Astrocyte (in vitro differentiated cells and primary cell): ENCODE data around the gene AP4S1. TPM values are rescaled to one million over a fixed set of nuclear protein-coding genes. Genes with fewer than 3 reads are reported as not detected.

Experiments used
- DNase-seq: peaks from one replicate; pipeline ENCODE4 v3.0.0-alpha.2; 2010; ENCODE audit warnings: low read depth
- FAIRE-seq: peaks from 2 replicates; lab custom pipeline; 2011; peaks lifted over from hg19 to GRCh38; lab: Jason Lieb, UNC
- H2AFZ ChIP-seq: 2 replicates; pipeline ENCODE4 v1.6.0; 2012; ENCODE audit warnings: low read depth, low read length, inconsistent platforms
- H3K27ac ChIP-seq: 2 replicates; pipeline ENCODE4 v1.5.1; 2011; ENCODE audit warnings: low read depth, low read length, inconsistent platforms
- H3K27me3 ChIP-seq: 2 replicates; pipeline ENCODE4 v1.6.0; 2011; ENCODE audit warnings: low read length, inconsistent platforms; ENCODE audit not compliant: insufficient read depth
- H3K36me3 ChIP-seq: 2 replicates; pipeline ENCODE4 v1.5.1; 2011; ENCODE audit warnings: low read length, inconsistent platforms; ENCODE audit not compliant: insufficient read depth
- H3K4me1 ChIP-seq: 2 replicates; pipeline ENCODE4 v1.5.1; 2011; ENCODE audit warnings: low read length, inconsistent platforms; ENCODE audit not compliant: insufficient read depth
- H3K4me2 ChIP-seq: 2 replicates; pipeline ENCODE4 v1.6.0; 2012; ENCODE audit warnings: low read length, inconsistent platforms
- H3K4me3 ChIP-seq: 2 replicates; pipeline ENCODE4 v1.5.1; 2011; ENCODE audit warnings: low read depth, mild to moderate bottlenecking, low read length, inconsistent platforms; ENCODE audit not compliant: insufficient read depth
- H3K79me2 ChIP-seq: 2 replicates; pipeline ENCODE4 v1.6.0; 2012; ENCODE audit warnings: mild to moderate bottlenecking, low read length, inconsistent platforms; ENCODE audit not compliant: insufficient read depth
- H3K9ac ChIP-seq: 2 replicates; pipeline ENCODE4 v1.6.0; 2012; ENCODE audit warnings: mild to moderate bottlenecking, low read length, inconsistent platforms
- H3K9me3 ChIP-seq: 2 replicates; pipeline ENCODE4 v1.5.1; 2012; ENCODE audit warnings: low read depth, mild to moderate bottlenecking, low read length, inconsistent platforms; ENCODE audit not compliant: insufficient read depth
- H4K20me1 ChIP-seq: 2 replicates; pipeline ENCODE4 v1.6.0; 2012; ENCODE audit warnings: low read length, inconsistent platforms; ENCODE audit not compliant: insufficient read depth
- H3K27ac Mint-ChIP-seq: one replicate; pipeline ENCODE4 v1.8.0; 2021; ENCODE audit warnings: mild to moderate bottlenecking, mixed read lengths; ENCODE audit not compliant: unreplicated experiment
- H3K27me3 Mint-ChIP-seq: one replicate; pipeline ENCODE4 v1.8.0; 2021; ENCODE audit warnings: low read depth, mixed read lengths; ENCODE audit not compliant: unreplicated experiment
- H3K36me3 Mint-ChIP-seq: one replicate; pipeline ENCODE4 v1.8.0; 2021; ENCODE audit warnings: low read depth, mixed read lengths; ENCODE audit not compliant: unreplicated experiment
- H3K4me1 Mint-ChIP-seq: one replicate; pipeline ENCODE4 v1.8.0; 2021; ENCODE audit warnings: low read depth, mixed read lengths; ENCODE audit not compliant: unreplicated experiment
- H3K4me3 Mint-ChIP-seq: one replicate; pipeline ENCODE4 v1.8.0; 2021; ENCODE audit warnings: mild to moderate bottlenecking, moderate library complexity, mixed read lengths; ENCODE audit not compliant: unreplicated experiment
- H3K9me3 Mint-ChIP-seq: one replicate; pipeline ENCODE4 v1.8.0; 2021; ENCODE audit warnings: mild to moderate bottlenecking, mixed read lengths; ENCODE audit not compliant: unreplicated experiment
- CTCF ChIP-seq: IDR thresholded peaks from 2 replicates; pipeline ENCODE4 v1.5.1; 2011; ENCODE audit warnings: low read depth, mild to moderate bottlenecking, inconsistent platforms, low read length, moderate library complexity; ENCODE audit not compliant: insufficient read depth
- EZH2 ChIP-seq: IDR thresholded peaks from 2 replicates; pipeline ENCODE4 v1.6.1; 2012; ENCODE audit warnings: mild to moderate bottlenecking, low read length, inconsistent platforms; ENCODE audit not compliant: insufficient read depth
- total RNA-seq: library from RNA; stranded (reverse); gene quantifications from 2 replicates; pipeline ENCODE4 v1.2.1, GENCODE V29; 2021

The AP4S1 gene
- total RNA-seq, 1 donor from 2014 or later: 5.7 TPM

- Histone ChIP-seq H3K9ac (no peak overlapping the region), H3K4me1 (peaks cover 10% of the 10 kb centered on the region), H3K27ac (no peak overlapping the region), H3K27me3 (no peaks in the 10 kb centered on the region), H4K20me1 (peaks cover 87% of the 10 kb centered on the region), H3K36me3 (no peaks in the 10 kb centered on the region), H3K9me3 (no peaks in the 10 kb centered on the region), H3K4me3 (no peak overlapping the region), H2AFZ (no peak overlapping the region), H3K79me2 (peaks cover 97% of the 10 kb centered on the region), H3K4me2 (no peak overlapping the region)
- TF ChIP-seq EZH2 (no peak), CTCF (no peak)
- Mint-ChIP-seq H3K4me3 (no peak overlapping the region), H3K36me3 (peaks cover 2% of the 10 kb centered on the region), H3K27me3 (no peaks in the 10 kb centered on the region), H3K4me1 (peaks cover 45% of the 10 kb centered on the region), H3K27ac (no peak overlapping the region), H3K9me3 (no peaks in the 10 kb centered on the region)
- FAIRE-seq: no peak
- DNase-seq: no peak
Measured at GRCh38 chr14:30990770-30991169, 34.7 kb upstream of the AP4S1 start.

- DNase-seq (no peak), FAIRE-seq (no peak)
- Histone ChIP-seq H3K4me1 (peaks cover 15% of the 10 kb centered on the region), H4K20me1 (peaks cover 87% of the 10 kb centered on the region), H3K9me3 (no peaks in the 10 kb centered on the region), H3K9ac (no peak overlapping the region), H3K4me3 (no peak overlapping the region), H3K79me2 (peaks cover 97% of the 10 kb centered on the region), H3K27ac (no peak overlapping the region), H3K4me2 (no peak overlapping the region), H3K27me3 (no peaks in the 10 kb centered on the region), H2AFZ (no peak overlapping the region), H3K36me3 (no peaks in the 10 kb centered on the region)
- TF ChIP-seq CTCF (no peak), EZH2 (no peak)
- Mint-ChIP-seq H3K27ac (no peak overlapping the region), H3K27me3 (no peaks in the 10 kb centered on the region), H3K4me1 (peaks cover 40% of the 10 kb centered on the region), H3K4me3 (peak overlapping the region; percentile 18), H3K9me3 (no peaks in the 10 kb centered on the region), H3K36me3 (peaks cover 2% of the 10 kb centered on the region)
Measured at GRCh38 chr14:30991408-30991807, 34.0 kb upstream of the AP4S1 start.

- H3K27ac Mint-ChIP-seq: no peak overlapping the region
- peaks cover 33% of the 10 kb centered on the region for H3K4me1 Mint-ChIP-seq
- FAIRE-seq (no peak), DNase-seq (no peak)
- H3K4me3 ChIP-seq: no peak overlapping the region
- H3K4me2 ChIP-seq: no peak overlapping the region
- H3K27me3 Mint-ChIP-seq: no peaks in the 10 kb centered on the region
- H3K36me3 Mint-ChIP-seq: peaks cover 9% of the 10 kb centered on the region
- no peak overlapping the region for H3K9ac ChIP-seq
- no peak overlapping the region for H3K27ac ChIP-seq
- no peak overlapping the region for H2AFZ ChIP-seq
- H3K4me1 ChIP-seq: peaks cover 14% of the 10 kb centered on the region
- no peaks in the 10 kb centered on the region for H3K9me3 ChIP-seq
- H3K79me2 ChIP-seq: peaks cover 98% of the 10 kb centered on the region
- H3K27me3 ChIP-seq: no peaks in the 10 kb centered on the region
- TF ChIP-seq CTCF (no peak), EZH2 (no peak)
- H4K20me1 ChIP-seq: peaks cover 91% of the 10 kb centered on the region
- no peaks in the 10 kb centered on the region for H3K36me3 ChIP-seq
- H3K4me3 Mint-ChIP-seq: no peak overlapping the region
- H3K9me3 Mint-ChIP-seq: no peaks in the 10 kb centered on the region
Measured at GRCh38 chr14:30993071-30993470, 32.4 kb upstream of the AP4S1 start.
